Activated CD4-positive, alpha-beta T cell treated with anti-CD3 and anti-CD28 coated beads for 36 hours (primary cell): ENCODE results near the gene TMEM190. TPM values are rescaled to one million over a fixed set of nuclear protein-coding genes. Genes with fewer than 3 reads are reported as not detected.

ENCODE experiments used
- ATAC-seq: fragments of 200-7000 bp; cut with Tn5 transposase; one replicate; pipeline ENCODE4 v1.10.0; 2021; ENCODE audit warnings: mild to moderate bottlenecking, moderate library complexity
- CTCF ChIA-PET: fragments of 350-600 bp; sonication (Branson Sonifier 250); formaldehyde crosslinking; loops from one replicate; lab custom pipeline; 2021; ENCODE audit warnings: antibody characterized with exemption; lab: Charles Lee
- POLR2A ChIA-PET: fragments of 350-600 bp; sonication (Branson Sonifier 250); formaldehyde crosslinking; loops from one replicate; lab custom pipeline; 2021; ENCODE audit warnings: antibody characterized with exemption, inconsistent platforms; lab: Charles Lee
- DNase-seq: peaks from one replicate; pipeline ENCODE4 v3.0.0-alpha.2; 2020
- H3K27ac Mint-ChIP-seq: one replicate; pipeline ENCODE4 v1.8.0; 2021; ENCODE audit warnings: mixed read lengths
- H3K27me3 Mint-ChIP-seq: one replicate; pipeline ENCODE4 v1.8.0; 2021; ENCODE audit warnings: mixed read lengths
- H3K36me3 Mint-ChIP-seq: one replicate; pipeline ENCODE4 v1.8.0; 2021; ENCODE audit warnings: low read depth, mixed read lengths
- H3K4me1 Mint-ChIP-seq: one replicate; pipeline ENCODE4 v1.8.0; 2021; ENCODE audit warnings: mixed read lengths
- H3K4me3 Mint-ChIP-seq: one replicate; pipeline ENCODE4 v1.8.0; 2021; ENCODE audit warnings: mild to moderate bottlenecking, moderate library complexity, mixed read lengths
- H3K9me3 Mint-ChIP-seq: one replicate; pipeline ENCODE4 v1.8.0; 2021; ENCODE audit warnings: low read depth, mixed read lengths
- intact Hi-C, 2 experiments: fragments of 100-400 bp; cut with DNase I in 1 of 2; cut with micrococcal nuclease in 1 of 2; formaldehyde crosslinking; loops; one replicate each; pipeline versions ENCODE4 v1.14.2 to v1.15.1; 2022 to 2024; cut with DNase I, micrococcal nuclease
- total RNA-seq, 2 experiments: library from RNA; stranded (reverse); gene quantifications; one replicate each; pipeline ENCODE4 v1.2.3, GENCODE V29; 2021

Gene TMEM190
- total RNA-seq, 2 experiments from 2014 or later: not detected

GRCh38 chr19:55352549-55353145 is 24.0 kb upstream of the TMEM190 start:
- H3K36me3 Mint-ChIP-seq: no peaks in the 10 kb centered on the region
- POLR2A ChIA-PET: interaction anchor here (1.0 kb wide), 2 partner anchors 13 to 54 kb away, joined by 3 read pairs; partner anchors contain the start of gene KMT5C
- H3K9me3 Mint-ChIP-seq: no peaks in the 10 kb centered on the region
- ATAC-seq (no peak), DNase-seq (no peak)
- intact Hi-C loops: loop anchor here in 1 of 2 experiments (5.0 kb wide), 1 partner anchor 90 kb away; the partner anchor contains the start of gene SHISA7
- H3K4me3 Mint-ChIP-seq: peak overlapping the region; percentile 63
- peaks cover 42% of the 10 kb centered on the region for H3K27me3 Mint-ChIP-seq
- H3K4me1 Mint-ChIP-seq: peaks cover 13% of the 10 kb centered on the region
- no peak overlapping the region for H3K27ac Mint-ChIP-seq
- CTCF ChIA-PET: interaction anchor here (0.6 kb wide), 1 partner anchor 50 kb away, joined by 3 read pairs; no protein-coding TSS in a partner anchor

GRCh38 chr19:55353356-55353802 is 23.2 kb upstream of the TMEM190 start:
- intact Hi-C loops: loop anchor here in 1 of 2 experiments (5.0 kb wide), 1 partner anchor 89 kb away; the partner anchor contains the start of gene SHISA7
- ChIA-PET POLR2A (no interaction called here), CTCF (interaction anchor here (0.6 kb wide), 2 partner anchors 9 to 52 kb away, joined by 3 to 6 read pairs; no protein-coding TSS in a partner anchor)
- H3K27ac Mint-ChIP-seq: no peak overlapping the region
- H3K27me3 Mint-ChIP-seq: peaks cover 42% of the 10 kb centered on the region
- peak overlapping the region; percentile 63 for H3K4me3 Mint-ChIP-seq
- H3K9me3 Mint-ChIP-seq: no peaks in the 10 kb centered on the region
- H3K4me1 Mint-ChIP-seq: peaks cover 13% of the 10 kb centered on the region
- H3K36me3 Mint-ChIP-seq: no peaks in the 10 kb centered on the region
- ATAC-seq: no peak
- DNase-seq: no peak

GRCh38 chr19:55353803-55354697 is 22.6 kb upstream of the TMEM190 start:
- peaks cover 42% of the 10 kb centered on the region for H3K27me3 Mint-ChIP-seq
- intact Hi-C loops: loop anchor here in 1 of 2 experiments (1.0 to 5.0 kb wide), 2 partner anchors 15 to 88 kb away; partner anchors contain the start of genes KMT5C and SHISA7
- no peaks in the 10 kb centered on the region for H3K9me3 Mint-ChIP-seq
- H3K4me3 Mint-ChIP-seq: peak overlapping the region; percentile 63
- DNase-seq (peak; percentile 71), ATAC-seq (peak; percentile 85)
- CTCF ChIA-PET: interaction anchor here (0.6 kb wide), 2 partner anchors 10 to 53 kb away, joined by 3 to 6 read pairs; no protein-coding TSS in a partner anchor
- POLR2A ChIA-PET: no interaction called here
- H3K27ac Mint-ChIP-seq: no peak overlapping the region
- peaks cover 13% of the 10 kb centered on the region for H3K4me1 Mint-ChIP-seq
- H3K36me3 Mint-ChIP-seq: no peaks in the 10 kb centered on the region

- Mint-ChIP-seq H3K4me3 (peak within 1 kb of the TSS; percentile 63), H3K4me1 (peaks cover 13% of the 10 kb centered on the region), H3K27ac (no peak within 1 kb of the TSS), H3K27me3 (peaks cover 42% of the 10 kb centered on the region), H3K9me3 (no peaks in the 10 kb centered on the region), H3K36me3 (no peaks in the 10 kb centered on the region)
- ChIA-PET CTCF (no interaction called here), POLR2A (no interaction called here)
- no peak for ATAC-seq
- DNase-seq: no peak
- intact Hi-C loops: loop anchor here in 1 of 2 experiments (1.0 to 5.0 kb wide), 2 partner anchors 15 to 88 kb away; partner anchors contain the start of genes KMT5C and SHISA7
Observed at GRCh38 chr19:55354698-55355212, 21.9 kb upstream of the TMEM190 start, which contains the start of gene COX6B2. Gene COX6B2 (minus strand): TSS chr19:55354719. CDS start chr19:55354521, 198 bp downstream.

- no peak overlapping the region for H3K27ac Mint-ChIP-seq
- H3K4me1 Mint-ChIP-seq: peaks cover 13% of the 10 kb centered on the region
- ChIA-PET CTCF (interaction anchor here (0.7 kb wide), 1 partner anchor 39 kb away, joined by 4 read pairs; no protein-coding TSS in a partner anchor), POLR2A (no interaction called here)
- DNase-seq: no peak
- no peaks in the 10 kb centered on the region for H3K9me3 Mint-ChIP-seq
- intact Hi-C loops: no loop called here
- H3K36me3 Mint-ChIP-seq: no peaks in the 10 kb centered on the region
- no peak overlapping the region for H3K4me3 Mint-ChIP-seq
- ATAC-seq: no peak
- peaks cover 42% of the 10 kb centered on the region for H3K27me3 Mint-ChIP-seq
Observed at GRCh38 chr19:55355213-55355821, 21.3 kb upstream of the TMEM190 start.

DNA sequence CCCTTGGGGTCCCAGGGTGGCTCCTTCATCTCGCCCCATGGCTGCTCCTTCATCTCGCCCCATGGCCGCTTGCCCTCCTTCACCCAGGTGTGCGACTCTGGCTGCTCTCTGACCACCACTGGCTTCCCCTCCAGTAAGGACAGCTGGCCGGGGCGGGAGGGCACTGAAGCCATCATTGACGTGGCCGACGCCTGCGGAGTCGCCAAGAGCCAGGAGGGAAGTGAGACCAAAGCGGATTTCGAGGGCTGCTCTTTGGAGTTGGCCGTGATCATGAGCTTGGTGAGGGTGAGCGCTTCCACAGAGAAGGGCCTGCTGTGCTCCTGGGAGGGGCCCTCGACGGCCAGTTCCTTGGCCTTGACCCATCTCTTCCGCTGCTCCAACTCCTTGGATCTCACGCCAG is 18.1 kb upstream of the TMEM190 start:
- intact Hi-C loops: no loop called here
- DNase-seq (no peak), ATAC-seq (no peak)
- CTCF ChIA-PET: no interaction called here
- Mint-ChIP-seq H3K27me3 (peaks cover 17% of the 10 kb centered on the region), H3K4me1 (peaks cover 4% of the 10 kb centered on the region), H3K36me3 (no peaks in the 10 kb centered on the region), H3K9me3 (no peaks in the 10 kb centered on the region), H3K4me3 (no peak overlapping the region), H3K27ac (no peak overlapping the region)
- POLR2A ChIA-PET: no interaction called here

DNA sequence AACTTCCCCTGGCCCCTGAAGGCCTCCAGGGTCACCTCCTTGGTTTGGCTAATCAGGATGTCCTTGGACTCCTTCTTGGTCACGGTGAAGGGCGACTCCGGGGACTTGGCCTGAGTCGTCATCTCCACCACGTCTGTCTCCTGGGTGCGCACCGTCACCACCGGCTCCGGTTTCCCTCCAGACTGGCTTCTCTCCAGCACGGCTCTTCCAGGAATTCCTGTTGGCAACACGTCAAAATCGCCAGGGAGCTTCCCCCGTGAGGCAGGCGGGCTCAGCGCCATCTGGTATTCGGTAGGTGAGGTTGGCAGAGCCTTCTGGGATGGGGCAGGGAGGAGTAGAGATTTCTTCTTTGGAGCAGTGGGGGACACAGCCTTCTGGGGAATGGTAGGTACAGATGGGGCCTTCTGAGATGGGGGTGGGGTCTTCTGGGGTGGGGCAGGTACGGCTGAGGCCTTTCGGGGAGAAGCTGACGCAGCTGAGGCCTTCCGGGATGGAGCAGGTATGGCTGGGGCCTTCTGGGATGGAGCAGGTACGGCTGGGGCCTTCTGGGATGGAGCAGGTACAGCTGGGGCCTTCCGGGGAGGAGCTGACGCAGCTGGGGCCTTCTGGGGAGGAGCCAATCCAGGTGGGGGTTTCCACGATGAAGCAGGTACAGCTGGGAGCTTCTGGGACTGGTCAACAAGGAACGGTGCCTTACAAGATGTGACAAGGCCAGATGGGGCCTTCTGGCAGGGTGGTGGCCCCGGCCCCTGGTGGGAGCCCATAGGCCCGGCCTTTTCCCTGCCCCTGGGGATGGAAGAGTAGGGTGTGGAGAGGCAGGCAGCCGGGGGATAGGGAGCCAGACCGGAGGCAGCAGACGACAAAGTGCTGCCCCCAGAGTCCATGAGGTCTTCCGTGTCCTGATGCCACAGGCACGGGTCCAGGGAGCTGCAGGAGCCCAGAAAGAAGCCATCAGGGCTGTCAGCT is 17.4 kb upstream of the TMEM190 start:
- CTCF ChIA-PET: no interaction called here
- H3K9me3 Mint-ChIP-seq: no peaks in the 10 kb centered on the region

GRCh38 chr19:55360902-55361301 is 15.7 kb upstream of the TMEM190 start:
- POLR2A ChIA-PET: no interaction called here
- Mint-ChIP-seq H3K9me3 (no peaks in the 10 kb centered on the region), H3K27me3 (peaks cover 9% of the 10 kb centered on the region), H3K36me3 (no peaks in the 10 kb centered on the region), H3K4me3 (no peak overlapping the region), H3K27ac (no peak overlapping the region), H3K4me1 (no peaks in the 10 kb centered on the region)
- no peak for ATAC-seq
- intact Hi-C loops: no loop called here
- CTCF ChIA-PET: interaction anchor here (0.9 to 1.0 kb wide), 2 partner anchors 12 to 23 kb away, joined by 3 read pairs; no protein-coding TSS in a partner anchor
- no peak for DNase-seq

More for the DNA sequence above, 17.4 kb upstream of the TMEM190 start:
- Mint-ChIP-seq H3K27ac (no peak overlapping the region), H3K4me1 (no peaks in the 10 kb centered on the region), H3K4me3 (no peak overlapping the region), H3K27me3 (peaks cover 14% of the 10 kb centered on the region), H3K36me3 (no peaks in the 10 kb centered on the region)
- no peak for DNase-seq
- POLR2A ChIA-PET: no interaction called here
- intact Hi-C loops: no loop called here
- no peak for ATAC-seq

DNA sequence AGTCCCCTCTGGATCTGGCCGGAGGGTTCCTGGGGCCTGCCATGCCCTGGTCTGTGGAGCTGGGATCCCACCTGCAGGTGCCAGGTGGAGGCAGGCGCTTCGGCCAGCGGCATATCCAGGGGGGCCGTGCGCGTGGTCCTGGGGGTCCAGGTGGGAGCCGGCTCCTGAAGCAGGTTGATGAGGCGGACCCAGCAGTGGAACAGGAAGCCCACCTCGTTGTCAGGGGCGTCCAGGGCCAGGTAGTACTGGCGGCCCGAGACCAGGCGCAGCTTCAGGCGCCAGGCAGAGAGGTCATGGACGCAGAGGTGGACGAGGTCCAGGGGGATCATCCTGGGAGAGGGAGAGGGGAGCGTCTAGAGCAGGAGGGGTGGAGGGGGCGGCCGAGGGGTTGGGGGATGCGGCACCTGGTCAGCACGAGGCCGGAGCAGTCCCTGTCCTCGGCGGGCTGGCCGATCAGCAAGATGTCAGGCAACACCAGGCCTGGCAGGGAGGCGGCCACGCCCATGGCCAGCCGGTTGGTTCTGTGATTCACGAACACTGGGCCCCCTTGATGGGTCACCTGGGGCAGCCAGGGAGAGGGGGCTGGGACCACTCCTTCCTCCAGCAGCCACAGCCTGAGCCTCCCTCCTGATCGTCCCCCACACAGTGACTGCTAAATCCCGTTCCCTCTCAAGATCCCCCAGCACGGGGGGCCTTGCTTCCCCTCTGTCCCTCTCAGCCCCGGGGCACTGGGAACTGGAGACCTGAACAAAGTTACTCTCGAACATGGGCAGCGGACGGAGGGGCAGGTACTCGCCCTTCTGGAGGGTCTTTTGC is 14.2 kb upstream of the TMEM190 start:
- ATAC-seq: no peak
- Mint-ChIP-seq H3K27ac (no peak overlapping the region), H3K4me3 (no peak overlapping the region), H3K9me3 (no peaks in the 10 kb centered on the region), H3K4me1 (no peaks in the 10 kb centered on the region), H3K36me3 (no peaks in the 10 kb centered on the region), H3K27me3 (peaks cover 5% of the 10 kb centered on the region)
- CTCF ChIA-PET: interaction anchor here (0.6 kb wide), 1 partner anchor 367 kb away, joined by 4 read pairs; no protein-coding TSS in a partner anchor
- POLR2A ChIA-PET: no interaction called here
- intact Hi-C loops: no loop called here
- DNase-seq: no peak
